IPS-NIHi11 (cell line): ENCODE measurements around the gene SUSD6.
"Not testable (repeated sequence)": the region's sequence is repeated elsewhere in the genome, so short reads cannot be mapped to it uniquely, and the experiment has no call there.

Source experiments
- DNase-seq: peaks from one replicate; pipeline ENCODE4 v3.0.0; 2012; ENCODE audit warnings: mixed read lengths, low spot score

The SUSD6 gene

GRCh38 chr14:69620981-69621380 is 9.6 kb downstream of the SUSD6 start:
- no peak for DNase-seq

DNA sequence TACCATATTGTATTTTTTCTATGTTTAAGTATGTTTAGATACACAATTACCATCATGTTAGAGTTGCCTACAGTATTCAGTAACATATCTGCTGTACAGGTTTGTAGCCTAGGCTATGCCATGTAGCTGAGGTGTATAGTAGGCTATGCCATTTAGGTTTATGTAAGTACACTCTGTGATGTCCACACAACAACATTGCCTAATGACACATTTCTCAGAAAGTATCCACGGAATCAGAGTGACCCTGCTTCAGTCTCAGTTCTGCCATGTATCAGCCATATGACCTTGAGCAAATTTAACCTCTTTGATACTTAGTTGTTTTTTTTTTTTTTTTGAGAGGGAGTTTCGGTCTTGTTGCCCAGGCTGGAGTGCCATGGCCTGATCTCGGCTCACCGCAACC is 12.7 kb downstream of the SUSD6 start:
- no peak for DNase-seq

DNA sequence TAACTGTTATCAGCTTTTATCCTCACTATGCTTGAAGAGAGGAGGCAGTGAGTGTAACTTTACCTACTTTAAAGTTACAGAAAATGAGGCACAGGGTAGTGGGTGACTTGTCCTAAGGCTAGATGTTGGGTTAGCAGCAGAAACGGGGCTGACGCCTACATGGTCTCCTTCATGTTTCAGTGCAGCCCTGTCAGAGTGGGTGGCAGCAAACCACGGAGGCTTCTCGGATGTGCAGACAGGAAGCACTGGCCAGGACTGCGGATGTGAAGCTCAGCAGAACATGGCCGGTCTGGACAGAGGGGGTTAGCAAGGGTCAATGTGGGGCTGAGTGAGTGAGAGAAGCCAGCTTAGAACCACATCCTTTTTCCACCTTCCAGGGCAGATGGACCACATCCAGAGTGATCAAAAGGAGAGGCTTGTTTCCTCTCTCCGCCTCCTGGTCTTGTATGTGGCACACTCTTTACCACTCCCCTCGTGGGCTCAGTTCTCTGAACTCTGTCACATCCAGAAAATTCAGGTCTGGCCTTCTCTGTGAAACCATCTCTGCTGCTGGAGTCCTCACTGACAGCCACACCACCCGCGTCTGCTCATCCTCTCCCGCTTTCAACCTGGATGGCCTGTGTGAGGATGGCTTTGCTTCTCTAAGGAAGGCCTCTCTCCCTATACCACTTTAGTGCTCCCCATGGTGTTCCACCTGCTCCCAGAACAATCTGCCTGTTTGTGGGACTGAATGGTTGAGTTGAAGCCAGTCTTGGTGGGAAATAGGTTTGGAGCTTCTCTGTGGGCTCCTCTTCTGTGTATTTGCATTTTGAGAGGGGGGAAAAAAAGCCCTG is 14.1 kb downstream of the SUSD6 start:
- no peak for DNase-seq

DNA sequence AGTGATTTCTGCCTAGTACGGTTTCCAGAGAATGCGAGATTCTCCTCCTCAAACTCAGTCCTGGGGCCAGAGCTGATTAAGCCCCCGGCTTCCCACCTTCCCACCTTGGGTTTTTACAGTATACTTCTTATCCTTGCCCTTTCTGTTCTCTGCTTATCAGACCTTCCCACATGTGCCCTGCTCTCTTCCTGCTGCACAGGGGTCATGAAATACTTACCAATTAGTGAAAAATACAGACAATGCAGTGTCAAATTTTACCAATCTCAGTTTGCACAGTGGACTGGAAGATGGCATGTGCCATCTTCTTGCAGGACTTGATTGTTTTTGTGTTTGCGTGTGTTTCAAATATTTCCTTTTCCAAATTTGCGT is 14.7 kb downstream of the SUSD6 start:
- DNase-seq: no peak

DNA sequence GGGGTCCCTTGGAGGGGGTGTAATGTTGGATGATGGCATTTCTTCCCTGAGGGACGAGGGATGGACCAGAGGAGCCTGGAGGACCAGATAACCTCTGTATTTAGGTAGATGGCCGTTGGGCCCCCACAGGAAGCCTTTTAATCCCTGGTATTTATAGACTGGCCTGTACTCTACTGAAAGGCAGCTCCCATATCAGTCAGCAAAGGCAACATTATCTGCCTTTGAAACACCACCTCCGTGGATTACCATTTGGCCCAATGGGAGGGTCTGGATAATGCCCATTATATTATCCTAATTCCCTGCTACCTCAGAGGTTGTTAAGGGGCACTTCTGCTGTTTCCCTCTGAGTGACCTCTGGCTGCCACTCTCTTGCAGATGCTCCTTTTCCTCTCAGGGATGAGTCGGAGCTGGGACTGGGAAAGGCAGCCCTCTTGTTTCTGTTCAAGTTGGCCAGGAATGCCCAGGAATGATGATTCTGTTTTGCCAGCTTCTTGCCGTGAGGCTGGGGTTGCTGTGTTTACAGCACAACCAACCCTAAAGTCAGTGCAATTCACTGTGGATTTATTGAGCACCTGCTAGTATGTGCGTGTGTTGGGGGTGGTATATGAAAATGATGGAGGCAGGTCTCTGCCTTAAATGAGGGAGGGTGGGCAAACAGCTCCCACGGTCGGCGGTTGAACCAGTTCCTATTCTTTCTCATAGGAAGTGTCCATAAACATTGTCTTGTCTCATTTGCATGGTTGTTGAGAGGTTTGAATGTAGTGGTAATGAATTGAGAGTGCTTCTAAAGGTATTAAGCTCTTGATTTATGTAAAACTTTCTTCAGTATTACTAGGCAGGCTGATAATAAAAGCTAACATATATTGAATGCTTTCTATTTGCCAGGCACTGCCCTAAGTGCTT is 18.1 kb downstream of the SUSD6 start:
- no peak for DNase-seq

- DNase-seq: no peak
Measured at GRCh38 chr14:69630360-69630759, 19.0 kb downstream of the SUSD6 start.

GRCh38 chr14:69631509-69631908 is 20.1 kb downstream of the SUSD6 start:
- no peak for DNase-seq

DNA sequence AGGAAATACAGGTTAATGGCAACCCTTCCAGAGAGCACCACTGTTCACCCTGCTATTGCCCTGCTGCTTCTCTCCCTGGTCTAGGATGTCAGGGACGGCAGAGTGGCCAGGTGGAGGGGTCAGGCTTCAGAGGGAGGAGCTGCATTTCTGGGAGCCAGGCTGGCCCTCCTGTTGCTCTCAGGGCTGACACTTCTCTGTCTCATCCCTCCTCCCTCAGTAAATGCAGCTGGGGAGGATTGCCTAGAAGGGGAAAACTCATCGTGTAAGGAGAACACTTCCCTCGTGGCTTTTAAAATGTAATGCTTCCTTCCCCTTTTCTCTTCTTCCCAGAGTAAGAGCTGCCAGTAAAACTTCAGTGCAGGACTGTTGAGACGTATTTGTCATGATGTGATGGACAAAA is 20.8 kb downstream of the SUSD6 start:
- DNase-seq: peak; percentile 28

- no peak for DNase-seq
Measured at GRCh38 chr14:69632593-69633151, 21.3 kb downstream of the SUSD6 start.

- no peak for DNase-seq
Measured at GRCh38 chr14:69633238-69633637, 21.8 kb downstream of the SUSD6 start.

GRCh38 chr14:69635981-69636639 is 24.7 kb downstream of the SUSD6 start:
- DNase-seq: no peak

GRCh38 chr14:69636718-69637480 is 25.5 kb downstream of the SUSD6 start:
- DNase-seq: no peak

DNA sequence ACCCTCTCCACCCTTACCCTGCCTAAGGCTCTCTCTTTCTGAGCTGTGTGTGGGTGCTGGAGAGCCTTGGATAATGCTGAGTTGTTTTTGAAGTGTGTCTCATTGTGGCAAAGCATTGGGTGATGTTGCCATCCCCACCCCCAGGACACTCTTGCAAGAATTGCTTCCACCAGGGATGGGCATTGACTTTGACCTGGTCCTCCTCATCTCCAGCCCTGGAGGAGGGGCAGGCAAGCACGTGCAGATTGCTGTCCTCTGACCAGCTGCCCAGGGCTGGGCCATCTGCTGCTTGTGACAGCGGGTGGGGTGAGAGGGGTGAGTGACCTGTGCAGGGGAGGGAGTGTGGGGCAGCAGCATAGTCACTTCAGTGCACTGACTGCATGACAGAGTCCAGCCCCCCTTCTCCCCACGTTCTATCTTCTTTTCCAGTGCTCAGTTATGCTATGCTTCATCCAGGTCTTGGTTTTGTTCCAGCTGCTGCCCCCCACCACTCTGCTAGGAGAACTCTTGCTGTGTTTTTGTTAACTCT is 26.2 kb downstream of the SUSD6 start:
- DNase-seq: no peak

DNA sequence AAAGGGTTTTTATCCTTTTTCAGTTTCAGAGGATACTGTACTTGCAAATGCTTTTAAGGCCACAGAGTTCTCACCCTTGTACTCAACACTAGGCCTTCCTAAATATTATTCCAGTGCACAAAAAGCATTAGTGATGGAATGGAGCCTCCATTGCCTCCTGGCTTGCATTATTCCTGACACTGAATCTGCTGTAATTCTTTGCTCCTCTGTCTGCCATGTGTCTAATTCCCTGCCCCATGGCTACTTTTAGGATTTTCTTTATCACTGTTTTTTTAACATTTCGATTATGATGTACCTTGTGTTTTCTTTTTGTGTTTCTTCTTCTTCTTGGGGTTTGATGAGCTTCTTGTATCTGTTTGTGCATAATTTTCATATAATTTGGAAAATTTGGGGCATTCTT is 29.5 kb downstream of the SUSD6 start:
- DNase-seq: no peak

DNA sequence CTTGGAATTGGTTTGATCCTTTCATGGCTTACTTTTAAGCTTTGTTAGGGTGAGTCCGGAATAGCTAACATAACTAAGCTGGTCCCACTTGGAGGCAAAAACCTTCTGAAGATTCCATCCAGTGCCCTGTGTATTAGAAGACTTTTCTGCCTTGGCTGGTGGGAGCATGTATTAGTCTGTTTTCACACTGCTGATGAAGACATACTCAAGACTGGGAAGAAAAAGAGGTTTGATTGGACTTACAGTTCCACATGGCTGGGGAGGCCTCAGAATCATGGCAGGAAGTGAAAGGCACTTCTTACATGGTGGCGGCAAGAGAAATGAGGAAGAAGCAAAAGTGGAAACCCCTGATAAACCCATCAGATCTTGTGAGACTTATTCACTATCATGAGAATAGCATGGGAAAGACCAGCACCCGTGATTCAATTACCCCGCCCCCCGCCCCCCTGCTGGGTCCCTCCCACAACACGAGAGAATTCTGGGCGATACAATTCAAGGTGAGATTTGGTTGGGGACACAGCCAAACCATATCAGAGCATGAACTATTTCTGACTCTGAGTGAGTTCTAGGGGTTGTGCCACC is 30.9 kb downstream of the SUSD6 start:
- not testable (repeated sequence) for DNase-seq

- DNase-seq: peak; percentile 44
Measured at GRCh38 chr14:69643430-69644200, 32.2 kb downstream of the SUSD6 start.

- DNase-seq: no peak
Measured at GRCh38 chr14:69644814-69645213, 33.4 kb downstream of the SUSD6 start.

- DNase-seq: no peak
Measured at GRCh38 chr14:69647213-69647612, 35.8 kb downstream of the SUSD6 start.

DNA sequence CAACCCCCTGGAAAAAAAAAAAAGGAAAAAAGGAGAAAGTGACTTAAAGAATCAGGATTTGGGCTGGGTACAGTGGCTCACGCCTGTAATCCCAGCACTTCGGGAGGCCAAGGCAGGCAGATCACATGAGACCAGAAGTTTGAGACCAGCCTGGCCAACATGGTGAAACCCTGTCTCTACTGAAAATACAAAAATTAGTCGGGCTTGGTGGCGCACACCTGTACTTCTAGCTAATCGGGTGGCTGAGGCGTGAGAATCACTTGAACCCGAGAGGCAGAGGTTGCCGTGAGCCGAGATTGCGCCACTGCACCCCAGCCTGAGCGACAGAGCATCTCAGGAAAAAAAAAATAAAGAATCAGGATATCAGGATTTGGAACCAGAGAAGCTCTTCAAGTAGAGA is 36.2 kb downstream of the SUSD6 start:
- DNase-seq: not testable (repeated sequence)
